Myocyte (in vitro differentiated cells): ENCODE results near the gene QRFP. TPM values are rescaled to one million over a fixed set of nuclear protein-coding genes. Genes with fewer than 3 reads are reported as not detected.

Source experiments
- DNase-seq: peaks from one replicate; pipeline ENCODE4 v3.0.0-alpha.2; 2012; ENCODE audit warnings: low read depth
- total RNA-seq: library from RNA; depleted of rRNA; stranded (reverse); fragments of >200 nt; gene quantifications from 2 replicates; pipeline ENCODE4 v1.2.3, GENCODE V29; 2014

Gene QRFP
- total RNA-seq, 1 donor from 2014 or later = not detected

- DNase-seq = no peak
Observed at GRCh38 chr9:130934246-130934645, 37.6 kb upstream of the QRFP start.

- no peak for DNase-seq
Observed at GRCh38 chr9:130933114-130934046, 36.8 kb upstream of the QRFP start.

GRCh38 chr9:130932255-130933079 is 35.9 kb upstream of the QRFP start:
- DNase-seq = no peak

GRCh38 chr9:130931508-130932254 is 35.1 kb upstream of the QRFP start:
- no peak for DNase-seq

GRCh38 chr9:130930804-130931349 is 34.3 kb upstream of the QRFP start:
- no peak for DNase-seq

GRCh38 chr9:130930132-130930803 is 33.7 kb upstream of the QRFP start:
- DNase-seq = no peak

GRCh38 chr9:130929571-130930038 is 33.0 kb upstream of the QRFP start:
- no peak for DNase-seq

- DNase-seq = peak; percentile 36
Observed at GRCh38 chr9:130927995-130928900, 31.6 kb upstream of the QRFP start.

GRCh38 chr9:130927338-130927737 is 30.7 kb upstream of the QRFP start:
- no peak for DNase-seq

- DNase-seq = no peak
Observed at GRCh38 chr9:130925050-130925678, 28.6 kb upstream of the QRFP start.

- no peak for DNase-seq
Observed at GRCh38 chr9:130924448-130924788, 27.8 kb upstream of the QRFP start.

- DNase-seq = no peak
Observed at GRCh38 chr9:130923611-130924447, 27.2 kb upstream of the QRFP start.

GRCh38 chr9:130922893-130923610 is 26.4 kb upstream of the QRFP start:
- DNase-seq = no peak

GRCh38 chr9:130921989-130922892 is 25.6 kb upstream of the QRFP start:
- DNase-seq = no peak

GRCh38 chr9:130921300-130921988 is 24.8 kb upstream of the QRFP start:
- DNase-seq = no peak
